ENCODE data around the gene WIPF2.

- TF ChIP-seq, protein P1, sequence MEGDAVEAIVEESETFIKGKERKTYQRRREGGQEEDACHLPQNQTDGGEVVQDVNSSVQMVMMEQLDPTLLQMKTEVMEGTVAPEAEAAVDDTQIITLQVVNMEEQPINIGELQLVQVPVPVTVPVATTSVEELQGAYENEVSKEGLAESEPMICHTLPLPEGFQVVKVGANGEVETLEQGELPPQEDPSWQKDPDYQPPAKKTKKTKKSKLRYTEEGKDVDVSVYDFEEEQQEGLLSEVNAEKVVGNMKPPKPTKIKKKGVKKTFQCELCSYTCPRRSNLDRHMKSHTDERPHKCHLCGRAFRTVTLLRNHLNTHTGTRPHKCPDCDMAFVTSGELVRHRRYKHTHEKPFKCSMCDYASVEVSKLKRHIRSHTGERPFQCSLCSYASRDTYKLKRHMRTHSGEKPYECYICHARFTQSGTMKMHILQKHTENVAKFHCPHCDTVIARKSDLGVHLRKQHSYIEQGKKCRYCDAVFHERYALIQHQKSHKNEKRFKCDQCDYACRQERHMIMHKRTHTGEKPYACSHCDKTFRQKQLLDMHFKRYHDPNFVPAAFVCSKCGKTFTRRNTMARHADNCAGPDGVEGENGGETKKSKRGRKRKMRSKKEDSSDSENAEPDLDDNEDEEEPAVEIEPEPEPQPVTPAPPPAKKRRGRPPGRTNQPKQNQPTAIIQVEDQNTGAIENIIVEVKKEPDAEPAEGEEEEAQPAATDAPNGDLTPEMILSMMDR (conservative IDR thresholded peaks at IDR 0.05): peak; percentile 47
- no peak for TF ChIP-seq EZH2 (IDR thresholded peaks at IDR 0.05; ENCODE audit: low read depth)
Observed at GRCh38 chr17:40301315-40301714, 82.2 kb downstream of the WIPF2 start.

Measured in PC-9 (cell line).